ENCODE data around the gene PNMT. TPM values are rescaled to one million over a fixed set of nuclear protein-coding genes. Genes with fewer than 3 reads are reported as not detected.

The PNMT gene
- total and polyA plus RNA-seq, 2 of the 13 experiments (the other 11 are each of a cell fraction or from before 2014, with no cell fraction given), result 0.25 TPM; not detected in 1

DNA sequence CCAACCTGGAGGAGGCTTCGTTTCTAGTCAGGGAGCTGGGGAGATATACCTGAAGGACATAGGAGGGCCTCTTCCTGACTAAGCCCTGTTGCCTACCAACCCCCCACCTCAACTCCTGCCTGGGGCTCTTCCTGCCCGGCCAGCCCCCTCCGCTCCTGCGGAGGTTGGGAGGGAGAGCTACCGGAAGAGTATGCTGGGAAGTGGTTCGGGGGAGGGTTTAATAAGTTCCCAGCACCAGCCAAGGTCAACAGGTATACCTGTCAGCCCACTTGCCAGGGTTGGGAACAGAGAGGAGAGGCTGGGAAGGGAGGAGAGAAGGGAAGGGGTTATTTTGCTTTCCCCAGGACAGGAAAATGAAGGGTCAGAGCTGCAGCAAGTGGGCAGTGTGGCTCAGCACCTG lies 36.9 kb upstream of the PNMT start (continued):
- TF ChIP-seq, protein P1, sequence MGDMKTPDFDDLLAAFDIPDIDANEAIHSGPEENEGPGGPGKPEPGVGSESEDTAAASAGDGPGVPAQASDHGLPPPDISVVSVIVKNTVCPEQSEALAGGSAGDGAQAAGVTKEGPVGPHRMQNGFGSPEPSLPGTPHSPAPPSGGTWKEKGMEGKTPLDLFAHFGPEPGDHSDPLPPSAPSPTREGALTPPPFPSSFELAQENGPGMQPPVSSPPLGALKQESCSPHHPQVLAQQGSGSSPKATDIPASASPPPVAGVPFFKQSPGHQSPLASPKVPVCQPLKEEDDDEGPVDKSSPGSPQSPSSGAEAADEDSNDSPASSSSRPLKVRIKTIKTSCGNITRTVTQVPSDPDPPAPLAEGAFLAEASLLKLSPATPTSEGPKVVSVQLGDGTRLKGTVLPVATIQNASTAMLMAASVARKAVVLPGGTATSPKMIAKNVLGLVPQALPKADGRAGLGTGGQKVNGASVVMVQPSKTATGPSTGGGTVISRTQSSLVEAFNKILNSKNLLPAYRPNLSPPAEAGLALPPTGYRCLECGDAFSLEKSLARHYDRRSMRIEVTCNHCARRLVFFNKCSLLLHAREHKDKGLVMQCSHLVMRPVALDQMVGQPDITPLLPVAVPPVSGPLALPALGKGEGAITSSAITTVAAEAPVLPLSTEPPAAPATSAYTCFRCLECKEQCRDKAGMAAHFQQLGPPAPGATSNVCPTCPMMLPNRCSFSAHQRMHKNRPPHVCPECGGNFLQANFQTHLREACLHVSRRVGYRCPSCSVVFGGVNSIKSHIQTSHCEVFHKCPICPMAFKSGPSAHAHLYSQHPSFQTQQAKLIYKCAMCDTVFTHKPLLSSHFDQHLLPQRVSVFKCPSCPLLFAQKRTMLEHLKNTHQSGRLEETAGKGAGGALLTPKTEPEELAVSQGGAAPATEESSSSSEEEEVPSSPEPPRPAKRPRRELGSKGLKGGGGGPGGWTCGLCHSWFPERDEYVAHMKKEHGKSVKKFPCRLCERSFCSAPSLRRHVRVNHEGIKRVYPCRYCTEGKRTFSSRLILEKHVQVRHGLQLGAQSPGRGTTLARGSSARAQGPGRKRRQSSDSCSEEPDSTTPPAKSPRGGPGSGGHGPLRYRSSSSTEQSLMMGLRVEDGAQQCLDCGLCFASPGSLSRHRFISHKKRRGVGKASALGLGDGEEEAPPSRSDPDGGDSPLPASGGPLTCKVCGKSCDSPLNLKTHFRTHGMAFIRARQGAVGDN (CRISPR knock-in tag; IDR thresholded peaks at IDR 0.05), result peak; percentile 39
- TF ChIP-seq ZNF432 (CRISPR knock-in tag; IDR thresholded peaks at IDR 0.05; ENCODE audit: borderline replicate concordance), result no peak

DNA sequence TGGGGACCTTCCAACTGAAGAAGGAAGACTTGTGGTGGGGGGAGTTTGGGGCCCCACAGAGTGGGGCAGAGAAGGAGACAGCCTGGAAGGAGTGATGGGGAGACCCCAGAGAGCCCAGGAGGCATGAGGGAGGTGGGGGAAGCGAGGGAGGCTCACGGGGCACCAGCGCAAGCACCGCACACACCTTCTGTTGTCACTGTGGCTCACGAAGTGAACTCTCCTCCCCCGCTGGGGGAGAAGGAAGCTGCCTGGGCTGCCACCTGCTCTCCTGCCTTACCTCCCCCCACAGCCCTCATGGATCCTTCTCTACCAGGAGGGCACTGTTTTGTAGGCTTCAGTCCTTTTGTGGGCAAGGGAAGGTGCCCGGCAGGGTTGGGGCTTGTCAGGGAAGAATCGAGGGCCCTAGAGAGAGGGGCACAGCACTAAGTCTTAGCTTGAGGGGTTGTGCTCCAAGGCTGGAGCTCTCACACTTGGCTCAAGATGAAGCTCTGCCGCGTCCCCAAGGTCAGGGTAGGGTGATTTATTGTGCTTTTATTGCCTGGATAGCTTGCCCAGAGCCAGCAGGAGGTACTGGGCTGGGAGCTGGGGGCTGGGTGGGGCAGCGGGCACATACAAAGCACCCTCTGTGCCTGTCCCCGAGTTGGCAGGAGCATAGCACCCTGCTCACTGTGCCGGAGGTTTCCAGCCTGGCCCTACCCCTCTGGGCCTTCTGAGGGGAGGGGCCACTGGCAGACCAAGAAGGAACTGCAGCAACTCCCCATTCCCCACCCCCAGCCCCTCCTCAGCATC lies 35.9 kb upstream of the PNMT start:
- Histone ChIP-seq H2AFZ (ENCODE audit: low read length) (no peak overlapping the region), H3K27ac (ENCODE audit: extremely low read length, insufficient read depth, low read length) (no peak overlapping the region), H4K20me1 (ENCODE audit: insufficient read depth, low read length) (no peaks in the 10 kb centered on the region), H3K9me3 (ENCODE audit: low read length) (no peaks in the 10 kb centered on the region), H3K79me2 (ENCODE audit: insufficient read depth, low read length) (peaks cover under 1% of the 10 kb centered on the region), H3K9ac (ENCODE audit: insufficient read depth, low read depth, low read length) (no peak overlapping the region), H3K4me3 (replicated peaks in 1 of 3; ENCODE audit: insufficient read depth in 1 of 3, low read depth in 2 of 3, low read length in 3 of 3) (no peak overlapping the region; a peak in 1 of 6 replicates), H3K27me3 (ENCODE audit: control insufficient read depth in 1 of 2, insufficient read depth in 2 of 2, low read length in 2 of 2) (peaks cover 15 to 54% of the 10 kb centered on the region in 2 experiments; a peak in 4 of 5 replicates), H3K4me1 (ENCODE audit: insufficient read depth, low read length) (peaks cover 89% of the 10 kb centered on the region), H3K36me3 (replicated peaks in 1 of 2; ENCODE audit: control insufficient read depth in 1 of 2, insufficient read depth in 2 of 2, low read length in 2 of 2) (no peaks in the 10 kb centered on the region), H3K4me2 (ENCODE audit: low read depth, low read length) (peak overlapping the region; percentile 66)
- BruUV-seq (replicated peaks), result no TSS peak
- in situ Hi-C loops (cut with HindIII; ENCODE audit: extremely low pct_ligation_motif_present, low pct_unique_long_range_greater_than_20kb), result no loop called here
- CTCF ChIA-PET (ENCODE audit: low intra/inter-chr PET ratio, low total read pairs), result interaction anchor here (1.3 to 5.6 kb wide), 2 partner anchors 9 to 10 kb away, joined by 7 to 70 read pairs; no protein-coding TSS in a partner anchor
- DNase-seq (ENCODE audit: low spot score), result no peak
- POLR2A ChIA-PET, result no interaction called here
- intact Hi-C loops (cut with micrococcal nuclease; ENCODE audit: unreplicated experiment), result no loop called here
- no peak for ATAC-seq
- 22% methylated on average over 11 of the region's 13 CpGs for WGBS (ENCODE audit: low lambda C conversion rate)
- FAIRE-seq, result no peak
- TF ChIP-seq ZNF589 (CRISPR knock-in tag; conservative IDR thresholded peaks at IDR 0.05), result no peak
- TF ChIP-seq, protein P2, sequence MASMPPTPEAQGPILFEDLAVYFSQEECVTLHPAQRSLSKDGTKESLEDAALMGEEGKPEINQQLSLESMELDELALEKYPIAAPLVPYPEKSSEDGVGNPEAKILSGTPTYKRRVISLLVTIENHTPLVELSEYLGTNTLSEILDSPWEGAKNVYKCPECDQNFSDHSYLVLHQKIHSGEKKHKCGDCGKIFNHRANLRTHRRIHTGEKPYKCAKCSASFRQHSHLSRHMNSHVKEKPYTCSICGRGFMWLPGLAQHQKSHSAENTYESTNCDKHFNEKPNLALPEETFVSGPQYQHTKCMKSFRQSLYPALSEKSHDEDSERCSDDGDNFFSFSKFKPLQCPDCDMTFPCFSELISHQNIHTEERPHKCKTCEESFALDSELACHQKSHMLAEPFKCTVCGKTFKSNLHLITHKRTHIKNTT (CRISPR knock-in tag; IDR thresholded peaks at IDR 0.05), result no peak
- no peak for TF ChIP-seq HDAC2 (CRISPR knock-in tag; IDR thresholded peaks at IDR 0.05)
- TF ChIP-seq, protein P3, sequence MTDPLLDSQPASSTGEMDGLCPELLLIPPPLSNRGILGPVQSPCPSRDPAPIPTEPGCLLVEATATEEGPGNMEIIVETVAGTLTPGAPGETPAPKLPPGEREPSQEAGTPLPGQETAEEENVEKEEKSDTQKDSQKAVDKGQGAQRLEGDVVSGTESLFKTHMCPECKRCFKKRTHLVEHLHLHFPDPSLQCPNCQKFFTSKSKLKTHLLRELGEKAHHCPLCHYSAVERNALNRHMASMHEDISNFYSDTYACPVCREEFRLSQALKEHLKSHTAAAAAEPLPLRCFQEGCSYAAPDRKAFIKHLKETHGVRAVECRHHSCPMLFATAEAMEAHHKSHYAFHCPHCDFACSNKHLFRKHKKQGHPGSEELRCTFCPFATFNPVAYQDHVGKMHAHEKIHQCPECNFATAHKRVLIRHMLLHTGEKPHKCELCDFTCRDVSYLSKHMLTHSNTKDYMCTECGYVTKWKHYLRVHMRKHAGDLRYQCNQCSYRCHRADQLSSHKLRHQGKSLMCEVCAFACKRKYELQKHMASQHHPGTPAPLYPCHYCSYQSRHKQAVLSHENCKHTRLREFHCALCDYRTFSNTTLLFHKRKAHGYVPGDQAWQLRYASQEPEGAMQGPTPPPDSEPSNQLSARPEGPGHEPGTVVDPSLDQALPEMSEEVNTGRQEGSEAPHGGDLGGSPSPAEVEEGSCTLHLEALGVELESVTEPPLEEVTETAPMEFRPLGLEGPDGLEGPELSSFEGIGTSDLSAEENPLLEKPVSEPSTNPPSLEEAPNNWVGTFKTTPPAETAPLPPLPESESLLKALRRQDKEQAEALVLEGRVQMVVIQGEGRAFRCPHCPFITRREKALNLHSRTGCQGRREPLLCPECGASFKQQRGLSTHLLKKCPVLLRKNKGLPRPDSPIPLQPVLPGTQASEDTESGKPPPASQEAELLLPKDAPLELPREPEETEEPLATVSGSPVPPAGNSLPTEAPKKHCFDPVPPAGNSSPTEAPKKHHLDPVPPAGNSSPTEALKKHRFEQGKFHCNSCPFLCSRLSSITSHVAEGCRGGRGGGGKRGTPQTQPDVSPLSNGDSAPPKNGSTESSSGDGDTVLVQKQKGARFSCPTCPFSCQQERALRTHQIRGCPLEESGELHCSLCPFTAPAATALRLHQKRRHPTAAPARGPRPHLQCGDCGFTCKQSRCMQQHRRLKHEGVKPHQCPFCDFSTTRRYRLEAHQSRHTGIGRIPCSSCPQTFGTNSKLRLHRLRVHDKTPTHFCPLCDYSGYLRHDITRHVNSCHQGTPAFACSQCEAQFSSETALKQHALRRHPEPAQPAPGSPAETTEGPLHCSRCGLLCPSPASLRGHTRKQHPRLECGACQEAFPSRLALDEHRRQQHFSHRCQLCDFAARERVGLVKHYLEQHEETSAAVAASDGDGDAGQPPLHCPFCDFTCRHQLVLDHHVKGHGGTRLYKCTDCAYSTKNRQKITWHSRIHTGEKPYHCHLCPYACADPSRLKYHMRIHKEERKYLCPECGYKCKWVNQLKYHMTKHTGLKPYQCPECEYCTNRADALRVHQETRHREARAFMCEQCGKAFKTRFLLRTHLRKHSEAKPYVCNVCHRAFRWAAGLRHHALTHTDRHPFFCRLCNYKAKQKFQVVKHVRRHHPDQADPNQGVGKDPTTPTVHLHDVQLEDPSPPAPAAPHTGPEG (CRISPR knock-in tag; IDR thresholded peaks at IDR 0.05), result no peak
- TF ChIP-seq ZNF382 (CRISPR knock-in tag; IDR thresholded peaks at IDR 0.05; ENCODE audit: borderline replicate concordance), result no peak
- no peak for TF ChIP-seq ZNF761 (CRISPR knock-in tag; conservative IDR thresholded peaks at IDR 0.05)
- no peak for TF ChIP-seq SYNCRIP (IDR thresholded peaks at IDR 0.05; ENCODE audit: insufficient read depth, low read depth, low read length)
